SK-N-SH treated with all-trans-retinoic acid at 6 μM for 48 hours (cell line): Measurements from ENCODE around the gene JADE3.

Experiments
- ATAC-seq: fragments of 200-7000 bp; cut with Tn5 transposase; 3 replicates; pipeline ENCODE4 v1.9.1; 2020; ENCODE audit warnings: mild to moderate bottlenecking, moderate library complexity
- ARNTL ChIP-seq: fragments of 450-650 bp; formaldehyde crosslinking; IDR thresholded peaks from 2 replicates; pipeline ENCODE4 v1.5.0; 2020; ENCODE audit warnings: low read depth, mild to moderate bottlenecking, moderate library complexity, borderline replicate concordance
- CSDC2 ChIP-seq: fragments of 250-450 bp; sonication (Bioruptor Pico); IDR thresholded peaks from 2 replicates; pipeline ENCODE4 v1.5.0; 2020; ENCODE audit warnings: mild to moderate bottlenecking, moderate library complexity
- GLIS3 ChIP-seq: fragments of 250-450 bp; sonication (Bioruptor Pico); IDR thresholded peaks from 2 replicates; pipeline ENCODE4 v1.5.0; 2020; ENCODE audit warnings: mild to moderate bottlenecking, moderate library complexity
- PPARA ChIP-seq: fragments of 250-450 bp; sonication (Bioruptor Pico); IDR thresholded peaks from 2 replicates; pipeline ENCODE4 v1.5.0; 2020; ENCODE audit warnings: mild to moderate bottlenecking, borderline replicate concordance
- RARB ChIP-seq: fragments of 250-450 bp; sonication (Bioruptor Pico); IDR thresholded peaks from 2 replicates; pipeline ENCODE4 v1.8.0; 2021; ENCODE audit warnings: mild to moderate bottlenecking, moderate library complexity
- TCF4 ChIP-seq: fragments of 250-450 bp; sonication (Bioruptor Pico); IDR thresholded peaks from 2 replicates; pipeline ENCODE4 v1.8.0; 2021; ENCODE audit warnings: mild to moderate bottlenecking, moderate library complexity, borderline replicate concordance
- TOX ChIP-seq: fragments of 250-450 bp; sonication (Bioruptor Pico); IDR thresholded peaks from 2 replicates; pipeline ENCODE4 v1.8.0; 2021; ENCODE audit warnings: mild to moderate bottlenecking, moderate library complexity, borderline replicate concordance
- ZC3H10 ChIP-seq: fragments of 250-450 bp; sonication (Bioruptor Pico); IDR thresholded peaks from 2 replicates; pipeline ENCODE4 v1.5.1; 2021; ENCODE audit warnings: mild to moderate bottlenecking, moderate library complexity
- ZFP3 ChIP-seq: fragments of 250-450 bp; sonication (Bioruptor Pico); IDR thresholded peaks from 2 replicates; pipeline ENCODE4 v1.5.0; 2020; ENCODE audit warnings: mild to moderate bottlenecking, moderate library complexity
- ZNF8 ChIP-seq: fragments of 450-650 bp; formaldehyde crosslinking; IDR thresholded peaks from 2 replicates; pipeline ENCODE4 v1.5.0; 2020; ENCODE audit warnings: mild to moderate bottlenecking, moderate library complexity
- TF ChIP-seq, protein P1 (sequence below): fragments of 250-450 bp; sonication (Bioruptor Pico); IDR thresholded peaks from 2 replicates; pipeline ENCODE4 v1.5.1; 2020; ENCODE audit warnings: low read depth, mild to moderate bottlenecking, moderate library complexity

Gene JADE3

DNA sequence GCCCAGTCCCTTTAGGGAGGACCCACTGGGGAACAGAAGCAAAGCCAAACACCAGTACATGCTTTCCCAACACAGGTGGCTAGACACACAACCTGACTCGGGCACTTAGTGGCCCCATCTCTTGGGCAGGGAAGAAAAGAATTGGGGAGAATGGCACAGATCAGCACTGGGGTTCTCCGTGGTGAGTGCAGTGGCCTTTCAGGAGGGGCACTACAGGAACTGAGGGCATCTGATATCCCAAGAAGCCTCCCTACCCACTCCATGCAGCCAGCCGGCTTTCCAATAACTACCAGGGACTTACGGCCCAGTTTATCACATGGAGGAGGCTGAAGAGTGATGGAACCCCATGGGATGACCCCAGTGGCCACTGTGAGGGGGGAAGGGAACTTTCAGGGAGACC lies 189.0 kb downstream of the JADE3 start:
- ATAC-seq = no peak
- TF ChIP-seq RARB (CRISPR knock-in tag) (no peak), ZNF8 (CRISPR knock-in tag) (no peak), TCF4 (CRISPR knock-in tag) (no peak), GLIS3 (no peak), ARNTL (no peak), CSDC2 (CRISPR knock-in tag) (no peak), ZC3H10 (CRISPR knock-in tag) (no peak), TOX (CRISPR knock-in tag) (no peak), ZFP3 (CRISPR knock-in tag) (no peak), PPARA (CRISPR knock-in tag) (no peak)
- TF ChIP-seq, protein P1, sequence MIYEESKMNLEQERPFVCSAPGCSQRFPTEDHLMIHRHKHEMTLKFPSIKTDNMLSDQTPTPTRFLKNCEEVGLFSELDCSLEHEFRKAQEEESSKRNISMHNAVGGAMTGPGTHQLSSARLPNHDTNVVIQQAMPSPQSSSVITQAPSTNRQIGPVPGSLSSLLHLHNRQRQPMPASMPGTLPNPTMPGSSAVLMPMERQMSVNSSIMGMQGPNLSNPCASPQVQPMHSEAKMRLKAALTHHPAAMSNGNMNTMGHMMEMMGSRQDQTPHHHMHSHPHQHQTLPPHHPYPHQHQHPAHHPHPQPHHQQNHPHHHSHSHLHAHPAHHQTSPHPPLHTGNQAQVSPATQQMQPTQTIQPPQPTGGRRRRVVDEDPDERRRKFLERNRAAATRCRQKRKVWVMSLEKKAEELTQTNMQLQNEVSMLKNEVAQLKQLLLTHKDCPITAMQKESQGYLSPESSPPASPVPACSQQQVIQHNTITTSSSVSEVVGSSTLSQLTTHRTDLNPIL = no peak
